Upper lobe of right lung (tissue), 1 donor: ENCODE results near the gene CITED2. TPM values are rescaled to one million over a fixed set of nuclear protein-coding genes. Genes with fewer than 3 reads are reported as not detected.
A peak's percentile ranks its signal among the peaks of the same experiment; 100 is the strongest.

Experiments used
- ATAC-seq: fragments of 200-7000 bp; cut with Tn5 transposase; one replicate; pipeline ENCODE4 v1.9.1; 2020; ENCODE audit warnings: mild to moderate bottlenecking, moderate library complexity
- DNase-seq: peaks from one replicate; pipeline ENCODE4 v3.0.0-alpha.2; 2020
- H3K27ac ChIP-seq: fragments of 200-600 bp; one replicate; pipeline ENCODE4 v1.8.0; 2022
- H3K27me3 ChIP-seq: fragments of 200-600 bp; one replicate; pipeline ENCODE4 v1.8.0; 2022; ENCODE audit warnings: mild to moderate bottlenecking
- H3K36me3 ChIP-seq: fragments of 200-600 bp; one replicate; pipeline ENCODE4 v1.8.0; 2022
- H3K4me1 ChIP-seq: fragments of 200-600 bp; one replicate; pipeline ENCODE4 v1.8.0; 2022
- H3K4me3 ChIP-seq: fragments of 200-600 bp; one replicate; pipeline ENCODE4 v1.8.0; 2022; ENCODE audit warnings: mild to moderate bottlenecking
- H3K9me3 ChIP-seq: fragments of 200-600 bp; one replicate; pipeline ENCODE4 v1.8.0; 2022
- CTCF ChIP-seq: fragments of 200-600 bp; IDR thresholded peaks from one replicate; pipeline ENCODE4 v1.8.0; 2022; ENCODE audit warnings: antibody characterized with exemption
- intact Hi-C: fragments of 100-400 bp; cut with DNase I; formaldehyde crosslinking; loops from one replicate; pipeline ENCODE4 v1.11.0; 2022
- total RNA-seq: library from RNA; stranded (reverse); fragmentation: NEBNext Ultra II Directional; extraction: Animal tissue kit (Norgen Biotek cat#: 25700); gene quantifications from one replicate; pipeline ENCODE4 v1.2.1, GENCODE V29; 2021
- donor health status: DM: no; HTN: yes; CAD: no; lungs with severe emphysema.

The CITED2 gene
- total RNA-seq, 1 donor from 2014 or later, result 278 TPM

- intact Hi-C loops, result no loop called here
- Histone ChIP-seq H3K4me3 (no peak overlapping the region), H3K27me3 (no peaks in the 10 kb centered on the region), H3K36me3 (no peaks in the 10 kb centered on the region), H3K4me1 (peaks cover 21% of the 10 kb centered on the region), H3K9me3 (no peaks in the 10 kb centered on the region), H3K27ac (no peak overlapping the region)
- TF ChIP-seq CTCF, result no peak
- DNase-seq (no peak), ATAC-seq (no peak)
Observed at GRCh38 chr6:139337001-139337400, 37.4 kb downstream of the CITED2 start.

GRCh38 chr6:139336488-139336887 is 38.0 kb downstream of the CITED2 start:
- Histone ChIP-seq H3K27ac (no peak overlapping the region), H3K36me3 (no peaks in the 10 kb centered on the region), H3K27me3 (no peaks in the 10 kb centered on the region), H3K9me3 (no peaks in the 10 kb centered on the region), H3K4me3 (no peak overlapping the region), H3K4me1 (peaks cover 21% of the 10 kb centered on the region)
- ATAC-seq (no peak), DNase-seq (no peak)
- intact Hi-C loops, result no loop called here
- no peak for TF ChIP-seq CTCF

GRCh38 chr6:139335447-139336210 is 38.8 kb downstream of the CITED2 start:
- ATAC-seq (no peak), DNase-seq (no peak)
- Histone ChIP-seq H3K9me3 (no peaks in the 10 kb centered on the region), H3K4me1 (peaks cover 21% of the 10 kb centered on the region), H3K4me3 (no peak overlapping the region), H3K36me3 (no peaks in the 10 kb centered on the region), H3K27me3 (no peaks in the 10 kb centered on the region), H3K27ac (peak overlapping the region; percentile 20)
- intact Hi-C loops, result no loop called here
- no peak for TF ChIP-seq CTCF

- ATAC-seq, result no peak
- TF ChIP-seq CTCF, result no peak
- H3K27me3 ChIP-seq, result no peaks in the 10 kb centered on the region
- no peak for DNase-seq
- no peaks in the 10 kb centered on the region for H3K36me3 ChIP-seq
- H3K4me3 ChIP-seq, result no peak overlapping the region
- intact Hi-C loops, result no loop called here
- no peaks in the 10 kb centered on the region for H3K9me3 ChIP-seq
- peak overlapping the region; percentile 20 for H3K27ac ChIP-seq
- peaks cover 21% of the 10 kb centered on the region for H3K4me1 ChIP-seq
Observed at GRCh38 chr6:139334806-139335446, 39.5 kb downstream of the CITED2 start.

- TF ChIP-seq CTCF, result no peak
- Histone ChIP-seq H3K27me3 (no peaks in the 10 kb centered on the region), H3K4me3 (no peak overlapping the region), H3K27ac (no peak overlapping the region), H3K4me1 (no peaks in the 10 kb centered on the region), H3K9me3 (no peaks in the 10 kb centered on the region), H3K36me3 (no peaks in the 10 kb centered on the region)
- intact Hi-C loops, result no loop called here
- no peak for ATAC-seq
- DNase-seq, result no peak
Observed at GRCh38 chr6:139330826-139331500, 43.5 kb downstream of the CITED2 start.
